WTC11 (cell line): ENCODE measurements around the gene BSX. TPM values are rescaled to one million over a fixed set of nuclear protein-coding genes. Genes with fewer than 3 reads are reported as not detected.

ENCODE experiments used
- ATAC-seq: fragments of 200-7000 bp; cut with Tn5 transposase; 2 replicates; pipeline ENCODE4 v1.10.0; 2021; ENCODE audit warnings: mild to moderate bottlenecking, moderate library complexity
- CTCF ChIA-PET: fragments of 300-600 bp; sonication (Branson Sonifier 250); formaldehyde crosslinking; loops from one replicate; lab custom pipeline; 2021; ENCODE audit warnings: antibody characterized with exemption; lab: Charles Lee
- POLR2A ChIA-PET: fragments of 350-600 bp; sonication (Branson Sonifier 250); formaldehyde crosslinking; loops from one replicate; lab custom pipeline; 2021; ENCODE audit warnings: antibody characterized with exemption; lab: Charles Lee
- DNase-seq: peaks from one replicate; pipeline ENCODE4 v3.0.0; 2021; ENCODE audit warnings: low spot score
- H3K27ac Mint-ChIP-seq: 2 replicates; pipeline ENCODE4 v1.8.0; 2021; ENCODE audit warnings: mixed read lengths
- H3K27me3 Mint-ChIP-seq: 2 replicates; pipeline ENCODE4 v1.8.0; 2021; ENCODE audit warnings: low read depth, mild to moderate bottlenecking, moderate library complexity, mixed read lengths
- H3K36me3 Mint-ChIP-seq: 2 replicates; pipeline ENCODE4 v1.8.0; 2021; ENCODE audit warnings: mixed read lengths
- H3K4me1 Mint-ChIP-seq: 2 replicates; pipeline ENCODE4 v1.8.0; 2022; ENCODE audit warnings: mixed read lengths
- H3K4me3 Mint-ChIP-seq: 2 replicates; pipeline ENCODE4 v1.8.0; 2021; ENCODE audit warnings: mild to moderate bottlenecking, moderate library complexity, mixed read lengths
- H3K9me3 Mint-ChIP-seq: 2 replicates; pipeline ENCODE4 v1.8.0; 2021; ENCODE audit warnings: mixed read lengths
- ATF3 ChIP-seq: sonication (generic); formaldehyde crosslinking; conservative IDR thresholded peaks from 2 replicates; pipeline ENCODE4 v1.8.1; 2022; ENCODE audit warnings: mild to moderate bottlenecking, missing genetic modification reagents
- ETV6 ChIP-seq: sonication (generic); formaldehyde crosslinking; IDR thresholded peaks from 2 replicates; pipeline ENCODE4 v1.8.1; 2022; ENCODE audit warnings: mild to moderate bottlenecking, missing genetic modification reagents
- GABPB1 ChIP-seq: sonication (generic); formaldehyde crosslinking; IDR thresholded peaks from 2 replicates; pipeline ENCODE4 v1.8.1; 2023; ENCODE audit warnings: mild to moderate bottlenecking, missing genetic modification reagents
- PRRX2 ChIP-seq: fragments of 250-450 bp; sonication (Bioruptor Pico); IDR thresholded peaks from 2 replicates; pipeline ENCODE4 v1.8.0; 2021; ENCODE audit warnings: mild to moderate bottlenecking
- SMAD3 ChIP-seq: sonication (generic); formaldehyde crosslinking; IDR thresholded peaks from 2 replicates; pipeline ENCODE4 v1.8.0; 2022; ENCODE audit warnings: missing genetic modification reagents, mild to moderate bottlenecking, borderline replicate concordance
- ZMAT4 ChIP-seq: fragments of 250-450 bp; sonication (Bioruptor Pico); IDR thresholded peaks from 2 replicates; pipeline ENCODE4 v1.9.0; 2021; ENCODE audit warnings: mild to moderate bottlenecking
- ZNF138 ChIP-seq: sonication (generic); formaldehyde crosslinking; conservative IDR thresholded peaks from 2 replicates; pipeline ENCODE4 v1.8.1; 2022; ENCODE audit warnings: mild to moderate bottlenecking, moderate library complexity, missing genetic modification reagents
- ZNF232 ChIP-seq: sonication (generic); formaldehyde crosslinking; IDR thresholded peaks from 2 replicates; pipeline ENCODE4 v1.8.0; 2022; ENCODE audit warnings: mild to moderate bottlenecking, missing genetic modification reagents
- ZNF416 ChIP-seq: fragments of 250-450 bp; sonication (Bioruptor Pico); IDR thresholded peaks from 2 replicates; pipeline ENCODE4 v1.9.0; 2021; ENCODE audit warnings: mild to moderate bottlenecking, inconsistent platforms
- ZNF425 ChIP-seq: fragments of 250-450 bp; sonication (Bioruptor Pico); conservative IDR thresholded peaks from 2 replicates; pipeline ENCODE4 v1.9.0; 2021; ENCODE audit warnings: mild to moderate bottlenecking
- ZNF671 ChIP-seq: fragments of 250-450 bp; sonication (Bioruptor Pico); IDR thresholded peaks from 2 replicates; pipeline ENCODE4 v1.8.0; 2021; ENCODE audit warnings: mild to moderate bottlenecking
- total RNA-seq: library from RNA; stranded (reverse); gene quantifications from 3 replicates; pipeline ENCODE4 v1.2.3, GENCODE V29; 2021

BSX gene
- total RNA-seq, 1 experiment from 2014 or later = not detected

- no peaks in the 10 kb centered on the region for H3K4me1 Mint-ChIP-seq
- H3K9me3 Mint-ChIP-seq = peaks cover 6% of the 10 kb centered on the region
- TF ChIP-seq ZNF425 (CRISPR knock-in tag) = no peak
- TF ChIP-seq ZNF416 (CRISPR knock-in tag) = no peak
- no peak for TF ChIP-seq ZNF671
- no peak for TF ChIP-seq ETV6
- no peak for TF ChIP-seq PRRX2 (CRISPR knock-in tag)
- no peak for TF ChIP-seq ZMAT4 (CRISPR knock-in tag)
- TF ChIP-seq ATF3 (CRISPR knock-in tag) = no peak
- no peak for TF ChIP-seq SMAD3 (CRISPR knock-in tag)
- H3K27me3 Mint-ChIP-seq = no peaks in the 10 kb centered on the region; the same call in 1 of the 2 replicates
- H3K27ac Mint-ChIP-seq = no peak overlapping the region
- ChIA-PET POLR2A (no interaction called here), CTCF (interaction anchor here (0.8 to 2.5 kb wide), 4 partner anchors 88 to 137 kb away, joined by 3 to 9 read pairs (median 3); no protein-coding TSS in a partner anchor)
- ATAC-seq = no peak
- DNase-seq = no peak
- no peak overlapping the region for H3K4me3 Mint-ChIP-seq
- H3K36me3 Mint-ChIP-seq = no peaks in the 10 kb centered on the region
These were observed 48.2 kb downstream of the BSX start for GRCh38 chr11:122933416-122933815.

GRCh38 chr11:122931510-122931909 is 50.1 kb downstream of the BSX start:
- Mint-ChIP-seq H3K36me3 (no peaks in the 10 kb centered on the region), H3K4me1 (no peaks in the 10 kb centered on the region)

More at GRCh38 chr11:122931510-122931909, 50.1 kb downstream of the BSX start:
- H3K27ac Mint-ChIP-seq = no peak overlapping the region
- peaks cover 6% of the 10 kb centered on the region for H3K9me3 Mint-ChIP-seq
- no peak overlapping the region for H3K4me3 Mint-ChIP-seq
- no peaks in the 10 kb centered on the region; the same call in 1 of the 2 replicates for H3K27me3 Mint-ChIP-seq
- DNase-seq (no peak), ATAC-seq (no peak)
- POLR2A ChIA-PET = no interaction called here
- TF ChIP-seq ZNF232 (CRISPR knock-in tag) (no peak), ZNF138 (CRISPR knock-in tag) (no peak), GABPB1 (CRISPR knock-in tag) (no peak)
- CTCF ChIA-PET = no interaction called here

Other genes with a start within 250 kb of the BSX start
- gene CRTAM, start 143.3 kb downstream of the BSX start, total RNA-seq = not detected in 3 replicates
- 1.1 to 1.6 TPM (median 1.4 TPM) in 3 replicates for gene JHY, start 99.1 kb downstream of the BSX start, total RNA-seq
- gene HSPA8, start 80.3 kb upstream of the BSX start, total RNA-seq = 1,051 to 1,124 TPM (median 1,087 TPM) in 3 replicates
- 14.3 to 20.0 TPM (median 18.2 TPM) in 3 replicates for gene CLMP, start 213.4 kb upstream of the BSX start, total RNA-seq